Astrocyte (in vitro differentiated cells and primary cell): ENCODE data around the gene PTCD2. TPM values are rescaled to one million over a fixed set of nuclear protein-coding genes. Genes with fewer than 3 reads are reported as not detected.

Source experiments
- DNase-seq: peaks from one replicate; pipeline ENCODE4 v3.0.0-alpha.2; 2010; ENCODE audit warnings: low read depth
- FAIRE-seq: peaks from 2 replicates; lab custom pipeline; 2011; peaks lifted over from hg19 to GRCh38; lab: Jason Lieb, UNC
- H2AFZ ChIP-seq: 2 replicates; pipeline ENCODE4 v1.6.0; 2012; ENCODE audit warnings: low read depth, low read length, inconsistent platforms
- H3K27ac ChIP-seq: 2 replicates; pipeline ENCODE4 v1.5.1; 2011; ENCODE audit warnings: low read depth, low read length, inconsistent platforms
- H3K27me3 ChIP-seq: 2 replicates; pipeline ENCODE4 v1.6.0; 2011; ENCODE audit warnings: low read length, inconsistent platforms; ENCODE audit not compliant: insufficient read depth
- H3K36me3 ChIP-seq: 2 replicates; pipeline ENCODE4 v1.5.1; 2011; ENCODE audit warnings: low read length, inconsistent platforms; ENCODE audit not compliant: insufficient read depth
- H3K4me1 ChIP-seq: 2 replicates; pipeline ENCODE4 v1.5.1; 2011; ENCODE audit warnings: low read length, inconsistent platforms; ENCODE audit not compliant: insufficient read depth
- H3K4me2 ChIP-seq: 2 replicates; pipeline ENCODE4 v1.6.0; 2012; ENCODE audit warnings: low read length, inconsistent platforms
- H3K4me3 ChIP-seq: 2 replicates; pipeline ENCODE4 v1.5.1; 2011; ENCODE audit warnings: low read depth, mild to moderate bottlenecking, low read length, inconsistent platforms; ENCODE audit not compliant: insufficient read depth
- H3K79me2 ChIP-seq: 2 replicates; pipeline ENCODE4 v1.6.0; 2012; ENCODE audit warnings: mild to moderate bottlenecking, low read length, inconsistent platforms; ENCODE audit not compliant: insufficient read depth
- H3K9ac ChIP-seq: 2 replicates; pipeline ENCODE4 v1.6.0; 2012; ENCODE audit warnings: mild to moderate bottlenecking, low read length, inconsistent platforms
- H3K9me3 ChIP-seq: 2 replicates; pipeline ENCODE4 v1.5.1; 2012; ENCODE audit warnings: low read depth, mild to moderate bottlenecking, low read length, inconsistent platforms; ENCODE audit not compliant: insufficient read depth
- H4K20me1 ChIP-seq: 2 replicates; pipeline ENCODE4 v1.6.0; 2012; ENCODE audit warnings: low read length, inconsistent platforms; ENCODE audit not compliant: insufficient read depth
- H3K27ac Mint-ChIP-seq: one replicate; pipeline ENCODE4 v1.8.0; 2021; ENCODE audit warnings: mild to moderate bottlenecking, mixed read lengths; ENCODE audit not compliant: unreplicated experiment
- H3K27me3 Mint-ChIP-seq: one replicate; pipeline ENCODE4 v1.8.0; 2021; ENCODE audit warnings: low read depth, mixed read lengths; ENCODE audit not compliant: unreplicated experiment
- H3K36me3 Mint-ChIP-seq: one replicate; pipeline ENCODE4 v1.8.0; 2021; ENCODE audit warnings: low read depth, mixed read lengths; ENCODE audit not compliant: unreplicated experiment
- H3K4me1 Mint-ChIP-seq: one replicate; pipeline ENCODE4 v1.8.0; 2021; ENCODE audit warnings: low read depth, mixed read lengths; ENCODE audit not compliant: unreplicated experiment
- H3K4me3 Mint-ChIP-seq: one replicate; pipeline ENCODE4 v1.8.0; 2021; ENCODE audit warnings: mild to moderate bottlenecking, moderate library complexity, mixed read lengths; ENCODE audit not compliant: unreplicated experiment
- H3K9me3 Mint-ChIP-seq: one replicate; pipeline ENCODE4 v1.8.0; 2021; ENCODE audit warnings: mild to moderate bottlenecking, mixed read lengths; ENCODE audit not compliant: unreplicated experiment
- EZH2 ChIP-seq: IDR thresholded peaks from 2 replicates; pipeline ENCODE4 v1.6.1; 2012; ENCODE audit warnings: mild to moderate bottlenecking, low read length, inconsistent platforms; ENCODE audit not compliant: insufficient read depth
- total RNA-seq: library from RNA; stranded (reverse); gene quantifications from 2 replicates; pipeline ENCODE4 v1.2.1, GENCODE V29; 2021
- TF ChIP-seq, protein P1 (sequence below): IDR thresholded peaks from 2 replicates; pipeline ENCODE4 v1.5.1; 2011; ENCODE audit warnings: low read depth, mild to moderate bottlenecking, inconsistent platforms, low read length, moderate library complexity; ENCODE audit not compliant: insufficient read depth

PTCD2 gene
- total RNA-seq, 1 donor from 2014 or later = 11.4 TPM

DNA sequence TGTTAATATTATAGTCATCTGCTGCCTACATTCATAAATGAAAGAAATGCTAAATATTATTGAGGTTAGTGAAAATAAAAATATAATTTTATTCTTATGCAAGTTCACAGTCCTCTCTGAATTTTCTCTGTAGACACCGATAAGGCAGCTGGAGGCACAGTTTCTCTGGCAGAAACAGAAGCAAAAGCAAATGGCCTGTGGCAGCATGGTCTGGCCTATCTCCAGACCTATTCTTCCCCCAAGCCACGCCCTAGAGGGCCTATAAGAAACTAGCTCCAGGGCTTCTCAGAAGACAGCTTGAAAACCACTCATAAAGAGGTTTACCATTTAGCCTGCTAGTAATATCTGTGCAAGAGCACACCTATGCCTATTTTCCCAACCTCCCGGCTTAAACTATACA lies 28.6 kb upstream of the PTCD2 start:
- Histone ChIP-seq H3K9ac (no peak overlapping the region), H3K36me3 (peaks cover 29% of the 10 kb centered on the region), H3K4me2 (no peak overlapping the region), H3K4me3 (no peak overlapping the region), H3K4me1 (no peaks in the 10 kb centered on the region), H3K9me3 (no peaks in the 10 kb centered on the region), H2AFZ (no peak overlapping the region), H3K27ac (no peak overlapping the region), H4K20me1 (no peaks in the 10 kb centered on the region), H3K27me3 (no peaks in the 10 kb centered on the region), H3K79me2 (no peaks in the 10 kb centered on the region)
- no peak for DNase-seq
- TF ChIP-seq EZH2 = no peak
- TF ChIP-seq, protein P1, sequence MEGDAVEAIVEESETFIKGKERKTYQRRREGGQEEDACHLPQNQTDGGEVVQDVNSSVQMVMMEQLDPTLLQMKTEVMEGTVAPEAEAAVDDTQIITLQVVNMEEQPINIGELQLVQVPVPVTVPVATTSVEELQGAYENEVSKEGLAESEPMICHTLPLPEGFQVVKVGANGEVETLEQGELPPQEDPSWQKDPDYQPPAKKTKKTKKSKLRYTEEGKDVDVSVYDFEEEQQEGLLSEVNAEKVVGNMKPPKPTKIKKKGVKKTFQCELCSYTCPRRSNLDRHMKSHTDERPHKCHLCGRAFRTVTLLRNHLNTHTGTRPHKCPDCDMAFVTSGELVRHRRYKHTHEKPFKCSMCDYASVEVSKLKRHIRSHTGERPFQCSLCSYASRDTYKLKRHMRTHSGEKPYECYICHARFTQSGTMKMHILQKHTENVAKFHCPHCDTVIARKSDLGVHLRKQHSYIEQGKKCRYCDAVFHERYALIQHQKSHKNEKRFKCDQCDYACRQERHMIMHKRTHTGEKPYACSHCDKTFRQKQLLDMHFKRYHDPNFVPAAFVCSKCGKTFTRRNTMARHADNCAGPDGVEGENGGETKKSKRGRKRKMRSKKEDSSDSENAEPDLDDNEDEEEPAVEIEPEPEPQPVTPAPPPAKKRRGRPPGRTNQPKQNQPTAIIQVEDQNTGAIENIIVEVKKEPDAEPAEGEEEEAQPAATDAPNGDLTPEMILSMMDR = no peak
- no peaks in the 10 kb centered on the region for H3K27me3 Mint-ChIP-seq
- no peak overlapping the region for H3K4me3 Mint-ChIP-seq
- no peak overlapping the region for H3K27ac Mint-ChIP-seq
- no peaks in the 10 kb centered on the region for H3K9me3 Mint-ChIP-seq
- FAIRE-seq = no peak
- H3K36me3 Mint-ChIP-seq = peaks cover 6% of the 10 kb centered on the region
- H3K4me1 Mint-ChIP-seq = peaks cover 6% of the 10 kb centered on the region

DNA sequence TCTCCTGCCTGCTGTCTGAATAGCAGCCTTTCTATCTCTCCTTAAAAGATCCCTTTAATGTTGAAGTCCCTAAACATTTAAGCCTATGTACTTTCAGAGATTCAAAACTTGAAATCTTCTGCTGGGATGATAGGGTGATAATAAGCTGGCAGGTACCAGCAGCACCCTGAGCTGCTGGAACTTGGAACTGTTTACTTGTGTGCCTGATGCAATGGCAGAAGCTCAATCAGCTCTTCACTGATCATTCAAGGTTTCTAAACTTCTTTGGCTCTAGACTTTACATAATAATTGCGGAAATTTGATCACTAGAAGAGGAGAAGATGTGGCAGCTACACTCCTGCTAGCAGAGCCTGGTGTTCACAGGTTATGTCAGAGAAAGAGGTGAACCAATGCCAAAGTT lies 27.8 kb upstream of the PTCD2 start:
- no peaks in the 10 kb centered on the region for H3K27me3 Mint-ChIP-seq
- no peaks in the 10 kb centered on the region for H3K9me3 ChIP-seq
- no peak overlapping the region for H3K4me3 Mint-ChIP-seq
- no peaks in the 10 kb centered on the region for H3K79me2 ChIP-seq
- no peak overlapping the region for H3K27ac Mint-ChIP-seq
- H3K9me3 Mint-ChIP-seq = no peaks in the 10 kb centered on the region
- no peaks in the 10 kb centered on the region for H4K20me1 ChIP-seq
- no peak overlapping the region for H2AFZ ChIP-seq
- peaks cover 6% of the 10 kb centered on the region for H3K4me1 Mint-ChIP-seq
- no peak overlapping the region for H3K9ac ChIP-seq
- H3K36me3 Mint-ChIP-seq = peaks cover 6% of the 10 kb centered on the region
- H3K4me3 ChIP-seq = no peak overlapping the region
- H3K27ac ChIP-seq = no peak overlapping the region
- H3K4me1 ChIP-seq = no peaks in the 10 kb centered on the region
- TF ChIP-seq, protein P1 = no peak
- TF ChIP-seq EZH2 = no peak
- no peak for DNase-seq
- no peak overlapping the region for H3K4me2 ChIP-seq
- H3K27me3 ChIP-seq = no peaks in the 10 kb centered on the region
- peaks cover 29% of the 10 kb centered on the region for H3K36me3 ChIP-seq
- FAIRE-seq = no peak

GRCh38 chr5:72293495-72294055 lies 26.6 kb upstream of the PTCD2 start:
- Histone ChIP-seq H3K27me3 (no peaks in the 10 kb centered on the region), H3K27ac (no peak overlapping the region), H3K9ac (no peak overlapping the region), H3K4me1 (no peaks in the 10 kb centered on the region), H3K9me3 (no peaks in the 10 kb centered on the region), H2AFZ (no peak overlapping the region), H3K79me2 (no peaks in the 10 kb centered on the region), H3K4me3 (no peak overlapping the region), H3K36me3 (peaks cover 26% of the 10 kb centered on the region), H4K20me1 (peaks cover 4% of the 10 kb centered on the region), H3K4me2 (no peak overlapping the region)
- no peaks in the 10 kb centered on the region for H3K27me3 Mint-ChIP-seq
- H3K4me1 Mint-ChIP-seq = peaks cover 10% of the 10 kb centered on the region
- no peak overlapping the region for H3K27ac Mint-ChIP-seq
- H3K4me3 Mint-ChIP-seq = no peak overlapping the region
- TF ChIP-seq EZH2 = no peak
- TF ChIP-seq, protein P1 = no peak
- FAIRE-seq (no peak), DNase-seq (no peak)
- H3K36me3 Mint-ChIP-seq = peaks cover 1% of the 10 kb centered on the region
- no peaks in the 10 kb centered on the region for H3K9me3 Mint-ChIP-seq
